Psoas muscle (tissue), 8 donors: ENCODE measurements around the gene KLHL25. TPM values are rescaled to one million over a fixed set of nuclear protein-coding genes. Genes with fewer than 3 reads are reported as not detected.

Experiments
- ATAC-seq, 4 donors: fragments of 200-7000 bp; cut with Tn5 transposase; one replicate each; pipeline ENCODE4 v1.9.1; 2020; ENCODE audit warnings: moderate library complexity in 3 of 4, mild to moderate bottlenecking in 2 of 4
- DNase-seq, 2 donors: peaks; one replicate each; pipeline ENCODE4 v3.0.0-alpha.2; 2020
- H3K27ac ChIP-seq: fragments of 200-600 bp; one replicate; pipeline ENCODE4 v1.8.0; 2022
- H3K27me3 ChIP-seq, 3 donors: fragments of 200-600 bp in 1 of 3; one replicate each; pipeline versions ENCODE4 v1.6.1 to v1.8.0; 2013 to 2022; ENCODE audit warnings: low read length in 2 of 3, mild to moderate bottlenecking in 2 of 3, moderate library complexity in 1 of 3; ENCODE audit not compliant: insufficient read depth in 3 of 3
- H3K36me3 ChIP-seq, 2 donors: fragments of 200-600 bp in 1 of 2; one replicate each; pipeline versions ENCODE4 v1.6.1 to v1.8.0; 2013 to 2022; ENCODE audit warnings: low read depth in 1 of 2, mild to moderate bottlenecking in 1 of 2, moderate library complexity in 1 of 2; ENCODE audit not compliant: insufficient read depth in 1 of 2
- H3K4me1 ChIP-seq: fragments of 200-600 bp; one replicate; pipeline ENCODE4 v1.8.0; 2022
- H3K4me3 ChIP-seq: fragments of 200-600 bp; one replicate; pipeline ENCODE4 v1.8.0; 2022; ENCODE audit warnings: mild to moderate bottlenecking
- H3K9me3 ChIP-seq: fragments of 200-600 bp; one replicate; pipeline ENCODE4 v1.8.0; 2022
- WGBS, 3 donors: extraction: QIAGEN DNeasy Blood & Tissue Kit; methylation state at CpG; one replicate each; pipeline versions ENCODE4 v1.1.6 to v1.1.7; 2013; 5-methylcytosine and 5-hydroxymethylcytosine counted together
- intact Hi-C, 2 donors: fragments of 100-400 bp; cut with DNase I; formaldehyde crosslinking; loops; one replicate each; pipeline versions ENCODE4 v1.11.0 to v1.14.2; 2022
- polyA plus RNA-seq, 3 donors: library from polyadenylated mRNA; stranded (reverse); fragments of 200-250 nt; gene quantifications; one replicate each; pipeline ENCODE4 v1.2.3, GENCODE V29; 2013
- total RNA-seq, 4 donors: library from RNA; stranded (reverse); fragmentation: NEBNext Ultra II Directional in 2 of 4; extraction: Animal tissue kit (Norgen Biotek cat#: 25700) in 2 of 4; gene quantifications; one replicate each; pipeline versions ENCODE4 v1.2.1 to v1.2.4, GENCODE V29; 2021 to 2023
- TF ChIP-seq, protein P1 (sequence below): fragments of 200-600 bp; IDR thresholded peaks from one replicate; pipeline ENCODE4 v1.8.0; 2022; ENCODE audit warnings: antibody characterized with exemption
- donor health status: healthy with polysubstance abuse.
- donor health status: DM: no; HTN: no; CAD: no; lungs with moderate emphysema.
- donor health status: Bipolar disorder and iron deficiency.
- donor health status: healthy.
- donor health status: DM: yes; HTN: yes; CAD: no.
- donor health status: DM: no; HTN: no; CAD: no.
- donor health status: DM: no; HTN: no; CAD: no.
- donor health status: DM: yes; HTN: yes; CAD: no.

The KLHL25 gene
- total and polyA plus RNA-seq, 7 donors, result 3.8 to 15.7 (median 8.1) TPM

DNA sequence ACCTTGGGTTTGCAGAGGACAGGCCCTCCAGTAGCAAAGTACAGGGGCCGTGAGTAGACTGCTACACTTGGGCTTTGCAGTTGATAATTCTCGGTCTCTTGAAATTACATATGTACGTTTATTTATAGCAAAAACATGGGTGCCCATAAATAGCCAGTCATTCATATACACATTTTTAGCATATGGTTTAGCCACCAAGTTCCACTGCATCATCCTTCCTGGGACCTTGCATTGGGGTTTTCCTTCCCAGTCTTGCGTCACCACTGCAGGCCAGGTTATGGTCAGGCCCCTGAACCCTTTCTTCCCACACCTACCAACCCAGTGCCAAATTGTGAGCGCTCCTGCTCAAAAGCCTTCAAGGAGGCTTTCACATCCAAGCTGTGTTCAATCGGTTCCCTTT, 12.7 kb downstream of the KLHL25 start:
- intact Hi-C loops, result no loop called here
- no peak for ATAC-seq
- no peaks in the 10 kb centered on the region for H3K27me3 ChIP-seq
- no peaks in the 10 kb centered on the region for H3K36me3 ChIP-seq
- no peak for DNase-seq
- H3K27ac ChIP-seq, result no peak overlapping the region
- no peaks in the 10 kb centered on the region for H3K9me3 ChIP-seq
- TF ChIP-seq, protein P1, sequence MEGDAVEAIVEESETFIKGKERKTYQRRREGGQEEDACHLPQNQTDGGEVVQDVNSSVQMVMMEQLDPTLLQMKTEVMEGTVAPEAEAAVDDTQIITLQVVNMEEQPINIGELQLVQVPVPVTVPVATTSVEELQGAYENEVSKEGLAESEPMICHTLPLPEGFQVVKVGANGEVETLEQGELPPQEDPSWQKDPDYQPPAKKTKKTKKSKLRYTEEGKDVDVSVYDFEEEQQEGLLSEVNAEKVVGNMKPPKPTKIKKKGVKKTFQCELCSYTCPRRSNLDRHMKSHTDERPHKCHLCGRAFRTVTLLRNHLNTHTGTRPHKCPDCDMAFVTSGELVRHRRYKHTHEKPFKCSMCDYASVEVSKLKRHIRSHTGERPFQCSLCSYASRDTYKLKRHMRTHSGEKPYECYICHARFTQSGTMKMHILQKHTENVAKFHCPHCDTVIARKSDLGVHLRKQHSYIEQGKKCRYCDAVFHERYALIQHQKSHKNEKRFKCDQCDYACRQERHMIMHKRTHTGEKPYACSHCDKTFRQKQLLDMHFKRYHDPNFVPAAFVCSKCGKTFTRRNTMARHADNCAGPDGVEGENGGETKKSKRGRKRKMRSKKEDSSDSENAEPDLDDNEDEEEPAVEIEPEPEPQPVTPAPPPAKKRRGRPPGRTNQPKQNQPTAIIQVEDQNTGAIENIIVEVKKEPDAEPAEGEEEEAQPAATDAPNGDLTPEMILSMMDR, result no peak
- no peak overlapping the region for H3K4me3 ChIP-seq
- 68 to 86% (median 81%) methylated on average over 6 of the region's 6 CpGs for WGBS, 3 donors
- peaks cover 73% of the 10 kb centered on the region for H3K4me1 ChIP-seq

DNA sequence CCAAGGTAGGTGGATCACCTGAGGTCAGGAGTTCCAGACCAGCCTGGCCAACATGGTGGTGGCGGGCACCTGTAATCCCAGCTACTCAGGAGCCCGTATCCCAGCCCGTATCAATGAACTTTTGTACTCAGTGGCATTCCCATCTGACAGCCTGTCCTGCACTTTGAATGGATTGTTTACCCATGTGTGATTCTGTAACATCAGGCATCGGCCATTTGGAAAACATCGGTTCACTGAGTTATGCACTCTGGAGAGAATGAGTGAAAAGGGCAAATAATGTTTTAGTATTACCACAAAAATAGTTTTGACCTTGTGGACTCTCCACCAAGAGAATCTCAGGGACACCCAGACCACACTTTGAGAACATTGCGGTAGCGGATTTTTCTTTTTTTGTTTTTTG, 13.6 kb downstream of the KLHL25 start:
- WGBS, 3 donors, result 58 to 84% (median 82%) methylated on average over 7 of the region's 7 CpGs
- ATAC-seq, result no peak
- Histone ChIP-seq H3K4me3 (no peak overlapping the region), H3K36me3 (no peaks in the 10 kb centered on the region), H3K4me1 (peaks cover 69% of the 10 kb centered on the region), H3K27ac (no peak overlapping the region), H3K27me3 (no peaks in the 10 kb centered on the region), H3K9me3 (no peaks in the 10 kb centered on the region)
- no peak for DNase-seq
- intact Hi-C loops, result no loop called here
- TF ChIP-seq, protein P1, result no peak

DNA sequence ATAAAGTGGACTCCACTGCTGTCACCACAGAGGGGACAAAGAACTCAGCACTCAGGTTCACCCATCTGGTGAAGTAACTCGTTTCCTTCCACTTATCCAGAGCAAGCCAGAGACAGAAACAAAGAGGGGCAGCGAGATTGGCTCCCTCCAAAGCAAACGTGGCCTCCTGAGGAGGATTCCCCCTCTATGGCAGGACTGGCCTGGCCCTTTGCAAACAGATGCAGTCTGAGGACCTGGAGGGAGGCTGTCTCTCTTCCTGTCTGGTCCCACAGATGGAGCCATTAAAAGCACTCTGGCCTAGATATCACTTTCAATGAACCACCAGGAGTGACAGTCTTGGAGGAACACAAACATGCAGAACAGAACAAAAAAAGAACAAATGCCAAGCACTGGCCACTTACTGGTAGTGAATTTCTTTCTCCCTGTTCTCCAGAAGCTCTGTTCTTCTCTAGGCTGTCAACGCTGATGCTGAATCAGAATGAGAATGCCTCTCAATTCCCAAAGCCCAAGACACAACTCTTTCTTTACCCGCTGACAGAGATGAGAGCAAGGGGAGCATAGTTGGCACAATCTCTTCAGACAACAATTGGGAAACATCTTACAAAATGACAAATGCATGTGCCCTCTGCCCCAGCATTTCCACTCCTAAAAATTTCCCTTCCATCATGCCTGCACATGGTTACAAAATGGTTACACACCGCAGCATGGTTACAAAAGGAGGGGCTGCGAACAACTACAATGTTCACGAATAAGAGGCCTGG, 14.3 kb downstream of the KLHL25 start:
- TF ChIP-seq, protein P1, result no peak
- WGBS, 3 donors, result 72 to 85% (median 81%) methylated on average over 8 of the region's 8 CpGs
- ATAC-seq (peak in 1 of 4 donors; percentile 20), DNase-seq (no peak)
- Histone ChIP-seq H3K4me1 (peaks cover 67% of the 10 kb centered on the region), H3K9me3 (no peaks in the 10 kb centered on the region), H3K27ac (no peak overlapping the region), H3K4me3 (no peak overlapping the region), H3K36me3 (no peaks in the 10 kb centered on the region), H3K27me3 (no peaks in the 10 kb centered on the region)
- intact Hi-C loops, result no loop called here

DNA sequence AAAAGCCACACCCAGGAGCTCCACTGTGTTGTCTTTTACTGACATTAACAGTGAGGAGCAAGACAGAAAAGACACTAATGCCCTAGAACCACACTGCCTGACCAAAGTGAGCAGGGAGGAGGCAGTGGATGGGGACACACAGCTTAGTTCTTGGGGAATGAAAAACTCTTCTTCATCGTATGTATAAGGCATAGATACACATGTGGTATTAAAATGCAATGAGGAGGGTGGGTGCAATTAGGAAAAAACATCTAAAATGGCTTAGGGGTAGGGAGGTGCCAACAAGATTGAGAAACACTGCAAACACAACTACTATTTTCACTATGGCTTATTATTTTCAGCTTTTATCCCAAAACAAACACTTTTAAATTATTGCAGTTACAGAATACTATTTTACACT, 15.5 kb downstream of the KLHL25 start:
- ATAC-seq, result no peak
- intact Hi-C loops, result no loop called here
- Histone ChIP-seq H3K4me3 (no peak overlapping the region), H3K27ac (no peak overlapping the region), H3K27me3 (no peaks in the 10 kb centered on the region), H3K9me3 (no peaks in the 10 kb centered on the region), H3K4me1 (peaks cover 59% of the 10 kb centered on the region), H3K36me3 (no peaks in the 10 kb centered on the region)
- TF ChIP-seq, protein P1, result no peak
- 89 to 98% (median 97%) methylated on average over 1 of the region's 1 CpG for WGBS, 3 donors
- DNase-seq, result no peak
